ENCODE measurements around the gene REEP2.

The REEP2 gene

DNA sequence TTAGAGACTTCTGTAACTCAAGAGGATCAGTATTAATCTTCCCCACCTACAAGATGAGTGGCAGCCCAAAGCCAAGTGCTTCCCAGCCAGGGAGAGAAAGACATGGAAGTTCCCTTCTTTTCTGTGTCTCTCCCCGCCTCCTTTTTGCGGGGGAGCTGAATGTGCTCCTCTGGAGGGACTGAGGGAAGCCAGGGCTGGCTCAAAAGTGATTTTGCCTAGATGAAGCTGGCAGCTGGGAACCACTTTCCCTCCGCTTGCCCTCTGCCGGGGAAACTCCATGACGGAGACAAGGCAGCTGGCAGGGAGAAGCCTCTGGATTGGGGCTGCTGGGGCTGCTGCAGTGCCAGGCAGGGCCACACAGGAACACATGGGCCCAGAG is 50.8 kb downstream of the REEP2 start:
- TF ChIP-seq POLR2A (IDR thresholded peaks at IDR 0.05; ENCODE audit: extremely low read depth, insufficient read length) (no peak), MYC (IDR thresholded peaks at IDR 0.05; ENCODE audit: low read depth, low read length) (no peak)
- TF ChIP-seq, protein P1, sequence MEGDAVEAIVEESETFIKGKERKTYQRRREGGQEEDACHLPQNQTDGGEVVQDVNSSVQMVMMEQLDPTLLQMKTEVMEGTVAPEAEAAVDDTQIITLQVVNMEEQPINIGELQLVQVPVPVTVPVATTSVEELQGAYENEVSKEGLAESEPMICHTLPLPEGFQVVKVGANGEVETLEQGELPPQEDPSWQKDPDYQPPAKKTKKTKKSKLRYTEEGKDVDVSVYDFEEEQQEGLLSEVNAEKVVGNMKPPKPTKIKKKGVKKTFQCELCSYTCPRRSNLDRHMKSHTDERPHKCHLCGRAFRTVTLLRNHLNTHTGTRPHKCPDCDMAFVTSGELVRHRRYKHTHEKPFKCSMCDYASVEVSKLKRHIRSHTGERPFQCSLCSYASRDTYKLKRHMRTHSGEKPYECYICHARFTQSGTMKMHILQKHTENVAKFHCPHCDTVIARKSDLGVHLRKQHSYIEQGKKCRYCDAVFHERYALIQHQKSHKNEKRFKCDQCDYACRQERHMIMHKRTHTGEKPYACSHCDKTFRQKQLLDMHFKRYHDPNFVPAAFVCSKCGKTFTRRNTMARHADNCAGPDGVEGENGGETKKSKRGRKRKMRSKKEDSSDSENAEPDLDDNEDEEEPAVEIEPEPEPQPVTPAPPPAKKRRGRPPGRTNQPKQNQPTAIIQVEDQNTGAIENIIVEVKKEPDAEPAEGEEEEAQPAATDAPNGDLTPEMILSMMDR (IDR thresholded peaks at IDR 0.05; ENCODE audit: low read depth, low read length), result no peak
- TF ChIP-seq, protein P2, sequence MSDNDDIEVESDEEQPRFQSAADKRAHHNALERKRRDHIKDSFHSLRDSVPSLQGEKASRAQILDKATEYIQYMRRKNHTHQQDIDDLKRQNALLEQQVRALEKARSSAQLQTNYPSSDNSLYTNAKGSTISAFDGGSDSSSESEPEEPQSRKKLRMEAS (IDR thresholded peaks at IDR 0.05; ENCODE audit: low read depth, low read length), result no peak
- DNase-seq (ENCODE audit: low read depth), result no peak
- H3K4me3 ChIP-seq (ENCODE audit: low read depth, low read length), result no peak overlapping the region

DNA sequence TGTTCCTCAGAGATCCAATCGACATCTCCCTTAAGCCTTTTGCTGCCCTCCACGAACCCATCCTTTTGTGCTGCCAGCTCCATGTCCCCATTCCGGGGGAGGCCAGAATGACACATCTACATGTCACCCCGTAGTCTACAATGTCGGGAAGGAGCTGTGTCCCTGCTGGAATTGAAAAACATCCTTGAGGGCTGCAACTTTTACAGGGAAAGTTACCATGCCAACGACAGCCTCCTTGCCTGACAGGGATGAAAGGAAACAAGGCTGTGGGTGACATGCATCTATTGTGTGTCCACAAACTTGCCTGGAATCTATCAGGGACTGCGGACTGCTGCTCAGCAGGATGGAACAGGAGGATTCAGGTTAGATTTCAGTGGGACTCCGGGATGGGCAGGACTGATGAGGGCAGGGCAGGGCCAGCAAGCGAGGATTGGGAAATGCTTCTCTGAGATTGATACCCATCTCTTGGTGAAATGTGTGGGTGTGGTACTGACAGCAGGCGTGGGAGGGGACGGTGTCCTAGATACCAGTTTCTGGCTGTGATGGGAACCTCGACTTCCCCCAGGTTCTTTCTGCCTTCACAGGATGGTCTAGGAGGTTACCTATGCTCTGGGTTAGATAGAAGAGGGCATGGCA is 51.9 kb downstream of the REEP2 start:
- no peak overlapping the region for H3K4me3 ChIP-seq (ENCODE audit: low read depth, low read length)
- no peak for DNase-seq (ENCODE audit: low read depth)
- TF ChIP-seq, protein P1 (IDR thresholded peaks at IDR 0.05; ENCODE audit: low read depth, low read length), result no peak
- TF ChIP-seq, protein P2 (IDR thresholded peaks at IDR 0.05; ENCODE audit: low read depth, low read length), result no peak
- TF ChIP-seq POLR2A (IDR thresholded peaks at IDR 0.05; ENCODE audit: extremely low read depth, insufficient read length) (no peak), MYC (IDR thresholded peaks at IDR 0.05; ENCODE audit: low read depth, low read length) (no peak)

DNA sequence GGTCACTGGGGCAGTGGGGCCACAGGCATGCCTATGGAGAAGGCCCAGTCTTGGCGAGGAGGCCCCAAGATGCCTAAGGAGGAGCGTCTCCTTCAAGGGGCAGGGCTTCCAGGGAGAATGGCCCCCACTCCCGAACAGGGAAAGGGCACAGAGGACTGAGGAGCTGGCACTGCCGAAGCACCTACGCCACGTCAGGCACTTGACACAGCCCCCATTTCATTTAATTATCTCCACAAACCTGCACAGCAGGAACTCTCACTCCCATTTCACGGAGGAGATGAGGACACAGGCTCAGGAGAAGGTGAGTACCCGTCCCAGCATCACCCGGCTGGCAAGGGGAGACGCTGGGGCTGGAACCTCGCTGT is 52.4 kb downstream of the REEP2 start:
- H3K4me3 ChIP-seq (ENCODE audit: low read depth, low read length), result peak overlapping the region; percentile 36
- DNase-seq (ENCODE audit: low read depth), result no peak
- TF ChIP-seq MYC (IDR thresholded peaks at IDR 0.05; ENCODE audit: low read depth, low read length), result no peak
- no peak for TF ChIP-seq POLR2A (IDR thresholded peaks at IDR 0.05; ENCODE audit: extremely low read depth, insufficient read length)
- TF ChIP-seq, protein P2 (IDR thresholded peaks at IDR 0.05; ENCODE audit: low read depth, low read length), result no peak
- TF ChIP-seq, protein P1 (IDR thresholded peaks at IDR 0.05; ENCODE audit: low read depth, low read length), result no peak

DNA sequence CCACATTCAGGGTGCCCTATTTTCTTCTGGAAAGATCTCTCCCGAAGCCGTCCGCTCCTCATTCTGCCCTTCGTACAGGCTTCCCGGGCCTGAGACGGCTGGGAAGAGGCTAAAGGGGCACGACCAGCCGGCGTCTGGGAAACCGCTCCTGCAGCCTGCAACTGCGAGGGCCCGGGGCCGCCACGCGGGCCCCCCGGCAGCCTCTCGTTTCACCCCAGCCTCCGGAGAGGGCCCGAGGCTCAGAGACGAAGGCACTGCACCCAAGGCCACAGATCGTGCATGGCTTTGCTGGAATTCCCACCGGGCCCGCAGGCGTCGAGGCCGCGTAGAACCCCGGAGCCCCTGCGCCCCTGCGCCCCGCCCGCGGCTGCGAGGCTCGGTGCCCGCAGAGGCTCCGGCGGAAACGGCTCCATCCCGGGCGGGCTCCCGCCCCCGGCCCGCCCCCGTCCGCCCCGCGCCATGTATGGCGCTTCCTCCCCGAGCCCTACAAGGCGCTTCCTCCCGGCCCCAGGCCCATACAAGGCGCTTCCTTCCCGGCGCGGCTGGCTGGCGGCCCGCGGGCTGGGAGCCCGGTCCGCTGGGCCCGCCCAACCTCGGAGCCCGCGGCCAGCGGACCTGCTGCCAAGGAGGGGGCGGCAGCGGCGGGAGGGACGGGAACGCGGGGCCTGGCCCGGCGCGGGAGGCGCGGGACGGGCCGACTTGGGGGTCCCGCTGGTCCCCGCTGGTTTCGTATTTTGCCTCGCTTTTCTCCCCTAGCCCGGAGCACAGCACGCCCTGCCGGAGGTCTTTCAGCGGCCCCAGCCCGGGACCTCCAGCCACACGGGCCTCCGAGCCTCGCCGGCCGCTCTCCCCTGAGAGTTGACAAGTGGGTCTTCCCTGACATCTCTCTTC is 53.1 kb downstream of the REEP2 start:
- H3K4me3 ChIP-seq (ENCODE audit: low read depth, low read length), result peak overlapping the region; percentile 40
- DNase-seq (ENCODE audit: low read depth), result peak; percentile 90
- 0 out of 2 replicates have a peak, but pooled peaks have one; percentile 26 for TF ChIP-seq MYC (IDR thresholded peaks at IDR 0.05; ENCODE audit: low read depth, low read length)
- TF ChIP-seq, protein P1 (IDR thresholded peaks at IDR 0.05; ENCODE audit: low read depth, low read length), result no peak
- peak; percentile 28 for TF ChIP-seq POLR2A (IDR thresholded peaks at IDR 0.05; ENCODE audit: extremely low read depth, insufficient read length)
- TF ChIP-seq, protein P2 (IDR thresholded peaks at IDR 0.05; ENCODE audit: low read depth, low read length), result no peak

DNA sequence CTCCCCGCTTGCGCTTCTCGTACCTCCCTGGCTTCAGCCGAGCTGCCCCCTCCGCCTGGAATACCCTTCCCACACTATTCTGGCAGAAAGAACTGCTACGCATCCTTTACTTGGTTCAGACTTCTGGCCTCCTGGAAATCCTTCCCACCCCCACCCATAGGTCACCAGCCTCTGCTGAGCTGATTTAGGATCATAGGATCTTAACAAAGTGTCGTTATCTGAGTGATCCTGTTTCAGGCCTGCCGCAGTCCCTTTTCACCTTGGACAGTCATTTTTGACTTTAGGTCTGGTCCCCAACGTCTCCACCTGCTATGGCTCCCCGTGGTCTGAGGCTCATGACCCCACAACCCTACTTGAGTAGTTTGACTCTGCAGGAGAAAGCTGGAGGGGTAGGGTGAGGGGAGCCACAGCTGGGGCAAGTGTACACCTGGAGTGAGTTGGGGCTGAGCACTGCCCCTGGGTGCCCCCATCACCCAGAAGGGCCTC is 53.7 kb downstream of the REEP2 start:
- TF ChIP-seq, protein P2 (IDR thresholded peaks at IDR 0.05; ENCODE audit: low read depth, low read length), result no peak
- TF ChIP-seq POLR2A (IDR thresholded peaks at IDR 0.05; ENCODE audit: extremely low read depth, insufficient read length), result no peak
- TF ChIP-seq MYC (IDR thresholded peaks at IDR 0.05; ENCODE audit: low read depth, low read length), result no peak
- TF ChIP-seq, protein P1 (IDR thresholded peaks at IDR 0.05; ENCODE audit: low read depth, low read length), result no peak
- H3K4me3 ChIP-seq (ENCODE audit: low read depth, low read length), result peak overlapping the region; percentile 40
- no peak for DNase-seq (ENCODE audit: low read depth)

Data from NB4 (cell line).